Loucy (cell line): ENCODE data around the gene LRRC10B.

Source experiments
- CTCF ChIP-seq: fragments of 200-600 bp; sonication (generic); conservative IDR thresholded peaks from 2 replicates; pipeline ENCODE4 v1.5.1; 2014; ENCODE audit warnings: mild to moderate bottlenecking, antibody characterized with exemption, low read length
- EZH2phosphoT487 ChIP-seq: fragments of 200-600 bp; IDR thresholded peaks from 2 replicates; pipeline ENCODE4 v1.6.1; 2018; ENCODE audit warnings: antibody characterized with exemption, mild to moderate bottlenecking, moderate library complexity, borderline replicate concordance

GRCh38 chr11:61531044-61531443, 22.5 kb downstream of the LRRC10B start:
- no peak for TF ChIP-seq CTCF
- no peak for TF ChIP-seq EZH2phosphoT487
